HG02588 (cell line): ENCODE results near the gene CIZ1.
"Not testable (repeated sequence)": the region's sequence is repeated elsewhere in the genome, so short reads cannot be mapped to it uniquely, and the experiment has no call there.

Experiments used
- ATAC-seq: cut with Tn5 transposase; IDR thresholded peaks from one replicate; pipeline ENCODE4 v1.9.1; 2021; ENCODE audit warnings: mild to moderate bottlenecking, moderate library complexity; ENCODE audit not compliant: unreplicated experiment

The CIZ1 gene

DNA sequence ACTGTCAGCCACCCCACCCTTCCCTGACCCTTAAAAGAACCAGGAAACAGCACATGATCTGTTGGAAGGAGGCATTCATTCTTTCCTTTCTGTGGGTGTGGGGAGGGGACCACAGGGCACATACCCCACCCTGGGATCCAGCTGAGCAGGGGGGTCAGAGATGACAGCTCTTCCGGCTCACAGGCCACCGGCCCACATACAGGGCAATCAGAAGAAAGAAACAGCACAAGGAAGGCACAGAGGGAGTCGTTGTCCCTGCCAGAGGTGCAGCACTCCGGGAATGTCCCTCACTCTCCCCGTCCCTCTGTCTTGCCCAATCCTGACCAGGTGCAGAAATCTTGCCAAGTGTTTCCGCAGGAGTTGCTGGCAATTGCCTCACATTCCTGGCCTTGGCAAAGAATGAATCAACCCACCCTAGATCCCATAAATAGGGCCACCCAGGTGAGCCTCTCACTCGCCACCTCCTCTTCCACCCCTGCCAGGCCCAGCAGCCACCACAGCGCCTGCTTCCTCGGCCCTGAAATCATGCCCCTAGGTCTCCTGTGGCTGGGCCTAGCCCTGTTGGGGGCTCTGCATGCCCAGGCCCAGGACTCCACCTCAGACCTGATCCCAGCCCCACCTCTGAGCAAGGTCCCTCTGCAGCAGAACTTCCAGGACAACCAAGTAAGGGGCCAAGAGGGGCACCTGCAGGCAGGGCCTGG, 42.2 kb downstream of the CIZ1 start, which contains the start of gene LCN2:
Gene LCN2, plus strand, starts transcription at position 453 of the 701 bp plus-strand sequence. Its CDS starts 73 bp downstream, at position 526.
- no peak for ATAC-seq

DNA sequence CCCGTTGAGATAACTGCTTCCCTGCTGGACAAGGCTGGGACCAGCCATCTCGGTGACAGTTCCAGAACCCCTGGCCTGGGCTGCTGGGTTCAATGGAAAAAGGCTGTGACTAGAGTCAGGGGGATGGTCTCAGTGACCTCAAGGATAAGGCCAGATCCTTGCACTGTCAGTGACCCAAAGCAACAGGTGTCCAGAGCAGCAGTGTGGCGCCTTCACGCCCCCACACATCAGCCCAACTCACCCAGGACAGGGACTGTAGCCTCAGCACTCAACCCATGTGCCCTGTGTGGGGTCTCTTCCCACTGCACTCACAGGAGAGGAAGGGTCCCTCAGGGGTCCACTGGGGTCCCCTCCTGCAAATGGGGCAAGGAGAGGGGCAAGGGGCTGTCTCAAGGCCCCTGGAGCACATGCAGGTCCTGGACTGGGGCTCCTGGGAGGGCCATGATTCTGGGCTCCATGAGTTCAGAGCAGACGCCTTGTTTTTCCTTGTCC, 42.8 kb downstream of the CIZ1 start:
- no peak for ATAC-seq

DNA sequence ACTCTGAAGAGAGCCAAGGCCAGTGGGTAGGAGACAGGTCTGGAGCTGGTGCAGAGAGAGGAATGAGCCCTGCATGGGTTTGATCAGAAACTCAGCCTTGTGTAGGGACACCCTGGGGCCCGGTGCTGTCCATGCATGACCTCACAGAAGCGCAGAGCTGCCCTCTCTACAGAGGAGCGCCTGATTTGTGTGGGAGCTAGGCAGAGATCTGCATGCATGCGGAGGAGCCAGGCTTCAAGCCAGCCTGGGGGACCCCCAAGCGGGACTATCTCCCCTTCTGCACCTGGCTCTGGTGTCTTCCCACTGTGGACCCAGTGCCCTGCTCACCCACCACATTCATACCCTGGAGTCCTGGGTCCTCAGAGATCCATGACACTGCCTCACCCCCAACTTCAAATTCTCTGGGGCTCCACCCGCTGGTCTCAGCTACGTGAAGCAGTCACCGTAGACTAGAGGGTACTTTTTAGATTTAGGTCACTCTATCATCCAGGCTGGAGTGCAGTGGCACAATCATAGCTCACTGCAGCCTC, 44.7 kb downstream of the CIZ1 start:
- ATAC-seq = no peak

DNA sequence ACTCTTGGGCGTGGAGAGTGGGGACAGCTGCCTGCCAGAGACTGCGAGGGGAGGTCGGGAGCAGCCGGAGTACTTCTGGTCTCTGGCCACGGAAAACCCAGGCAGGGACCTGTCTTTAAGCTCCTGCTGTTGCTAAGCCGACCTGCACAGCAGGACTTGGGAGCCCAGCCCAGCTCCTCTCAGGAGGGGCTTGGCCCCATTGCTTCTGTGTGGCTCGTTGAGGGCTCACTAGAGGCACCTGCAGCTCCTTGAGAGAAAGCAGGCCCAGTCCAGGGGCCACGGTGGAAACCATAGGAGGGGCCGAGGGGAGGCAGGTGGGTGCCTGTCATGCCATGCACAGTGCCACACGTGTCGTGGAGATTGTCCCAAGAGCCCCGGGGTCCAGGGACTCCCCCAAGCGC, 45.4 kb downstream of the CIZ1 start:
- ATAC-seq = no peak

GRCh38 chr9:128145536-128145935, 45.8 kb downstream of the CIZ1 start:
- ATAC-seq = no peak

DNA sequence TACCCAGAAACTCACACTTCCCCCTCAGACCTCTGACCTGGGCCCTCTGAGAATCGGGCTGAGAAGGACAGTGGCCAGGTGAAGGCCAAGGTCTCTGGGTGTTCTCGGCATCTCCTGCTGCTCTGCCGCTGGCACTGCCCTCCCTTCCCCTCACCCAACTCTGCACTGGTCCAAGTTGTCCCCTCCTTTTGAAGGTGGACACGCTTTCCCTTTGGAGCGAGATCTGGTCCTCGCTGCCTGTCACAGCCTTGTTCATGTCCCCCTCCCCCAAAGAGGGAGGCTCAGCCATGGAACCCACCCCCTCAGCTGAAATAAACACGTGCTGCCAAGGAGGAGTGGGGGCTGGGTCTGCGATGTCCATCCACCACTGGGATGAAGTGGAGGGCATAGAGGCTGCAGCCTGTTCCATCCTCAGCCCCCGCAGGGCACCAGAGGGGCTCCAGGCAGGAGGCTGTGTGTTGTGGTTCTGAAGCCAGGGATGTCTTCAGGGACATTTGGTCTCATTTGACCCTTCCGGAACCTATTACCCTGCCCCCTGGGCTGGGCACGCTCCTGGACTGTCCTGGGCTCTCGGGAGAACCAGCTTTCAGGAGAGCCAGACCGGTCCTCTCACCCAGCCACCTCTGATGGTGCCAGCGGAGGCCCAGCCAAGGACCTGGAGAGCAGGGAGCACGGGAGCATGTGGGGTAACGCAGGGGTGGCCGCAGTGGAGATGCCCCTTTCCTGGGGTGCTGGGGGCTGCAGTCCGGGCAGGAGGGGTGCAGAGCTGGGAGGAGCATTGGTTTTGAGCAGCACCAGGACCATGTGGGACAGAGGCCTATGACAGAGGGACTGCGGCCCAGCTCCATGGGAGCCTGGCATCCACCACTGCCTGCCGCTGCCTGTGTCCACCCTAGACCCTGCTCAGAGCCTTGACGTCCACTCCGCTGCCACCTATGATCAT, 46.9 kb downstream of the CIZ1 start:
- no peak for ATAC-seq

DNA sequence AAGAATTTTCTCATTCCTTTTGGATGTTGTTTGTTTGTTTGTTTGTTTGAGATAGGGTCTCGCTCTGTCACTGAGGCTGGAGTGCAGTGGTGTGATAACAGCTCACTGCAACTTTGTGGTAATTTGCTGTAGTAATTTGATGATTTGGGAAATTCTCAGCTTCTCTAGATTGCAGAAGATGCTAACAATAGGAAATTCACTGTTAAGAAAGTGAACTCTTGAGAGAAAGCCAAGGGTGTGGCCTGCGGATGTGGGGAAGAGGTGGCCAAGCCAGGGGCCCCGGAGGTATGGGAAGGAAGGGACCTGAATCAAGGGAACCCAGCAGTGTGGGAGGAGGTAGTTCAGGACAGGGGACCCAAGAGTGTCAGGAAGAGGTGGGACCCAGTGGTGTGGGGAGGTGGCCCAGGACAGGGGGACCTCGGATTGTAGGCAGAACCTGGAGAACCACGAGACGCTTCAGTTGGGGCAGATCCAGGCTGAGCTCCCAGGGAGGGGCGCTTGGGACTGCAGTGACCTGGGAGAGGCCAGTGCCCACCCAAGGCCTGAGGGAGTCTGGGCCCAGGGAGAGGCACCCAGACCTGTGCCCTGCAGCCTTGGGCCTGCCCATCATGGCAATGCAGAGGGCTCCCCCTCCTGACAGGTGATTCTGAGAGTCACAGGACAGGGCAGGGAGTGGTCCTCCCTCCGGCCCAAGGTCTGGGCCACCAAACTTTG, 47.7 kb downstream of the CIZ1 start:
- no peak for ATAC-seq

DNA sequence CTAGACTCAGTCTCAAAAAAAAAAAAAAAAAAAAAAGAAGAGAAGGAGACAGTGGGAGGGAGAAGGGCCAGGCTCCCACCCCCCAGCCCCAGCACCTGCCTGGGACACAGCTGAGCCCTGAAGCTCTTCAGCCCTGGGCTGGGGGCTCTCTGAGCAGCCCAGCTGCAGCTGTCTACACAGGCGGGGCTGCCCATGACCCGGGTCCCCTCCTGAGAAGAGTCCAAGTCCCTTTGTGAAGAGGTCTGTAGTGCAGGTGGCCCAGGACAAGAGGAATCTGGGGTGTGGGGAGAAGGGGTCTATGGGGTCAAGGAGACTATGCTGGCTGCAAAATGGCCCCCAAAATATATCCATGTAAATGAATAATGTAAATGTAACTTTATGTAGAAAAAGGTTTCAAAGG, 48.8 kb downstream of the CIZ1 start:
- ATAC-seq = no peak

DNA sequence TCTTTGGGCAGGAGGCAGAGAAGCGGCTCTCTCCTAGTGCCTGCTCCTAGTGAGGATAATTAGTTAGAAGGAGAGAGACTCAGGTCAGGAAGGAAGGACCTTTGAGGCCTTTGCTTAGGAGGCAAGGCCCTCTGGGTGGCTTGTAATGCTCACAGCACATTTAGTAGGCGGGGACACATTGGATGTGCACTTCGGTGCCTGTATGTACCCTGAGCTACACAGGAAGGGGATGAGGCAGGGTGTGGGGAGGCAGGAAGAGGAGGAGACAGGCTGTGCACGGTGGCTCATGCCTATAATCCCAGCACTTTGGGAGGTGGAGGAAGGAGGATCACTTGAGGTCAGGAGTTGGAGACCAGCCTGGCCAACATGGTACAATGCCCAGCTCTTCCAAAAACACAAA, 49.3 kb downstream of the CIZ1 start:
- ATAC-seq = no peak

GRCh38 chr9:128141604-128142003, 49.8 kb downstream of the CIZ1 start:
- no peak for ATAC-seq

- ATAC-seq = no peak
These were observed 51.8 kb downstream of the CIZ1 start for GRCh38 chr9:128139621-128140020.

GRCh38 chr9:128138001-128138400, 53.4 kb downstream of the CIZ1 start:
- no peak for ATAC-seq

DNA sequence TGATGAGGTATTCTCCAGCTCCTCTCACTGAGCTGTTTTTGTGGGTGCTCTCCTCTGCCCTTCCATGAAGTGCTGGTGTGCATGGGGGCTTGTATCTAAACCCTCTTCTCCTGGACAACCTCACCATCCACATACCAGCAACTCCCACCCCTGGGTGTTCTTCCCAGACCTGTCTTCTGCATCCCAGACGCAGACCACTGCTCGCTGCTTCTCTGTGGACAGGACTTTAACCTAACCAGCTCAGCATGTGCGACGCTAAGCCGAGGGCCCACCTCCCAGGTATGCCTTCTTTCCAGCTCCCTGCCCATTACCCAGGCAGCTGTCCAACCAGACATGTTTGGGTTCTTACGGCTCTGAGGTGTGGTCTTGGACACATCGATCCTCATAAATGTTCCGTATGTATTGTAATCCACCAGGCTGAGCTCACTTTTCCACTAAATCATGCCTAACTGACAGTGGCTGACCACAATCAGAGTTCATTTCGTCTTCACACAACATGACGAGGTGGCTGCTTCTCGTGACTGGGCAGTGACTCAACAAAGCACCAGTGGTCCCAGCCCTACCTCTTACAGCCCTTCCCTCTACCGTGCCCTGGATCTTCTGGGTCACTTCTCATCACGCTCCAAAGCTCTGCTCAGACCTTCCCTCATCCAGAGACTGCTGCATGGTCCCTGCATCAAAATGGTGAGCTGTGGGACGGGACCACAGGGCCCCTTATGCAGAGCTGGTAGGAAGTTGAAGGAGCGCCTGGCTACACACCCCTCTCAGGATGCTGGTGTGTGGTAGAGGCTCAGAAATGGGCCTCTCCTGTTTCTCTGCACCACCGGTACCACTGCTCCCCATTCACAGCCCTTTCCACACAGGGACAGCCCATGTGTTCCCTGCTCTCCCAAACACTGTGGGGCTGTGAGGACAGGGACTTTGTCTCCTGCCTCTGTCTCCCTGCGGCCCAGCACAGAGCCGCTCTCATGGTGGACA, 54.3 kb downstream of the CIZ1 start:
- no peak for ATAC-seq

- not testable (repeated sequence) for ATAC-seq
These were observed 55.8 kb downstream of the CIZ1 start for GRCh38 chr9:128135561-128135960.

DNA sequence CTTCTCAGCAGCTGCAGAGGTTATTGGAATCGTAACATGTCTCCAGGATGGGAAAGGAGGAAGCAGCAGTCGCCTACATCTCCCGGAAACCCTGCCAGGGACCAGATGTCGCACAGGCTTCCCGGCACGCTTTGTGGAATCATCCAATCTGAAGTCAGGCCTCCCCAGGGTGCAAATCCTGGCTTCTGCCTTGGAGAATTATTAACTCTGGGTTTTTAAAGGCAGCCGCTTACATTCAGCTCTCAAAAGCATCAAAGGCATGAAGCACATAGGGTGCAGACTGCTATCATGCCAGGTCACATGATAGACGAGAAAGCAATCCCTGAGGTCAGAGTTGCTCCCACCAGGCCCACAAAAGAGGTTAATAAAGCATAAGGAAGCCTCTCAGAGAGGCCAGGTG, 59.2 kb downstream of the CIZ1 start:
- not testable (repeated sequence) for ATAC-seq

DNA sequence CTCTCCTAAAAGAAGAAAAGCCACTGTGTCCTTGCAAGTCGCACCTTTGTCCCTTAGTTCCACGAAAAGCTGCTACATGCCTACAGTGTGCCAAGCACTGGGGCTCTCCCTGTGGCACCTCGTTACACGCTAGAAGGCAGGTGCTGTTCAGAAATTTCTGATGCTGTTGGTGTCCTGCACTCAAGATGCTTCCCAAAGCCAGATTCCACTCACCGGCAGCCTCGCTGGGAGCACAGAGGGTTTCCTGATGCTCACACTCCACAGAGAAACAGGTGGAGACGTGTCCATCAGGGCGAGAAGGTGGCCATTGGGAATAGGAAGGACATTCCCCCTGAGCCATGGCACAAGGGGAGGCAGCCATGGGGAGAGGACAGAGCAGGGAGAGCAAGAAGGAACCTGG, 60.0 kb downstream of the CIZ1 start:
- not testable (repeated sequence) for ATAC-seq

DNA sequence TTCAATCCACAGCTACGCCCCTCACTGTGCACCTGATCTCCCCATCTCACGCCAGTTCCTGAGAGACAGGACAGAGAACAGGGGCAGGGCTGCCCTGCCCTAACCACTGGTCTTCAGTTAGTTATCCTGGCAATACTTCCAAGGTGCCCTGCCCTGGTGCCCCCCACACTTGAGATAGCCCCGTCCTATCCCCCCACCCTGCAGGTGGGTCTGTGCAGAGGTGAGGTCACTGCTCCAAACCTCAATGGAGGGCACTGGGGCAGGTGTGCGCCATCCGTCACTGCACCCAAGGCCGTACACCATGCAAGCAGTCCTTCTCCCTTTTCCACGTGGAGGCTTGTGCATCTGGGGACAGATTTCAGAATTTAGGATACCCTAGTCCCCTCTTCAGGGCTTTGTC, 60.7 kb downstream of the CIZ1 start:
- not testable (repeated sequence) for ATAC-seq

DNA sequence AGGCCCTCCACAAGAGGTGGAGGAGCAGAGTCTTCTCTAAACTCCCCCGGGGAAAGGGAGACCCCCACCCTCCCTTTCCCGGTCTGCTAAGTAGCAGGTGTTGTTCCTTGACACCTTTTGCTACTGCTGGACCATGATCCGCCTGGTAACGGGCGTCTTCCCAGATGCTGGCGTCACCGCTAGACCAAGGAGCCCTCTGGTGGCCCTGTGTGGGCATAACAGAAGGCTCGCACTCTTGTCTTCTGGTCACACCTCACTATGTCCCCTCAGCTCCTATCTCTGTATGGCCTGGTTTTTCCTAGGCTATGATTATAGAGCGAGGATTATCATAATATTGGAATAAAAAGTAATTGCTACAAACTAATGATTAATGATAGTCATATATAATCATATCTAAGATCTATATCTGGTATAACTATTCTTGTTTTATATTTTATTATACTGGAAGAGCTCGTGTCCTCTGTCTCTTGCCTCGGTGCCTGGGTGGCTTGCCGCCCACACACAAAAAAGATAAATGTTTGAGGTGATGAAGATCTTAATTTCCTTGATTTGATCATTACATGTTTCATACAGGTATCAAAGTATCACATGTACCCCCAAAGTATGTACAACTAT, 61.3 kb downstream of the CIZ1 start:
- not testable (repeated sequence) for ATAC-seq

GRCh38 chr9:128128836-128129590, 62.4 kb downstream of the CIZ1 start:
- no peak for ATAC-seq
